ENCODE measurements around the gene FCAR.
"Not testable (repeated sequence)": the region's sequence is repeated elsewhere in the genome, so short reads cannot be mapped to it uniquely, and the experiment has no call there.

Gene FCAR

GRCh38 chr19:54893406-54893805 is 19.4 kb downstream of the FCAR start:
- H3K36me3 ChIP-seq (ENCODE audit: control insufficient read depth, insufficient read depth, low read length): no peaks in the 10 kb centered on the region
- H3K27ac ChIP-seq (ENCODE audit: low read depth, low read length, severe bottlenecking): peak overlapping the region; percentile 41
- H3K9me3 ChIP-seq (ENCODE audit: control insufficient read depth, low read length): no peaks in the 10 kb centered on the region
- 59 to 66% methylated on average over 5 to 6 of the region's 7 CpGs for WGBS, 2 experiments (ENCODE audit: insufficient coverage in 2 of 2)
- H3K4me1 ChIP-seq (ENCODE audit: control insufficient read depth, insufficient read depth, low read length, poor library complexity, severe bottlenecking): no peaks in the 10 kb centered on the region
- no peak overlapping the region for H3K4me3 ChIP-seq (ENCODE audit: extremely low read depth, insufficient read depth, low read length, poor library complexity, severe bottlenecking)

DNA sequence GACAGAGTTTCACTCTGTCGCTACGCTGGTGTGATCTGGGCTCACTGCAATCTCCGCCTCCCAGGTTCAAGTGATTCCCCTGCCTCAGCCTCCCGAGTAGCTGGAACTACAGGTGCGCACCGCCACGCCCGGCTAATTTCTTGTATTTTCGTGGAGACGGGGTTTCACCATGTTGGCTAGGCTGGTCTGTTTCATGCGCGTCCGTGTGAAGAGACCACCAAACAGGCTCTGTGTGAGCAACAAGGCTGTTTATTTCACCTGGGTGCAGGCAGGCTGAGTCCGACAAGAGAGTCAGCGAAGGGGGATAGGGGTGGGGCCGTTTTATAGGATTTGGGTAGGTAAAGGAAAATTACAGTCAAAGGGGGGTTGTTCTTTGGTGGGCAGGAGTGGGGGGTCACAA is 20.1 kb downstream of the FCAR start:
- H3K4me3 ChIP-seq (ENCODE audit: extremely low read depth, insufficient read depth, low read length, poor library complexity, severe bottlenecking); H3K36me3 ChIP-seq (ENCODE audit: control insufficient read depth, insufficient read depth, low read length); H3K9me3 ChIP-seq (ENCODE audit: control insufficient read depth, low read length); H3K27ac ChIP-seq (ENCODE audit: low read depth, low read length, severe bottlenecking); H3K4me1 ChIP-seq (ENCODE audit: control insufficient read depth, insufficient read depth, low read length, poor library complexity, severe bottlenecking): not testable (repeated sequence)
- 86 to 89% methylated on average over 16 of the region's 16 CpGs for whole genome bisulfite sequencing, 2 experiments (ENCODE audit: insufficient coverage in 2 of 2)

GRCh38 chr19:54896036-54896435 is 22.0 kb downstream of the FCAR start:
- WGBS, 2 experiments (ENCODE audit: insufficient coverage in 2 of 2): 90 to 96% methylated on average over 1 to 2 of the region's 2 CpGs
- Histone ChIP-seq H3K27ac (ENCODE audit: low read depth, low read length, severe bottlenecking) (no peak overlapping the region), H3K36me3 (ENCODE audit: control insufficient read depth, insufficient read depth, low read length) (no peaks in the 10 kb centered on the region), H3K4me1 (ENCODE audit: control insufficient read depth, insufficient read depth, low read length, poor library complexity, severe bottlenecking) (no peaks in the 10 kb centered on the region), H3K4me3 (ENCODE audit: extremely low read depth, insufficient read depth, low read length, poor library complexity, severe bottlenecking) (no peak overlapping the region), H3K9me3 (ENCODE audit: control insufficient read depth, low read length) (no peaks in the 10 kb centered on the region)

- H3K27ac ChIP-seq (ENCODE audit: low read depth, low read length, severe bottlenecking); H3K4me1 ChIP-seq (ENCODE audit: control insufficient read depth, insufficient read depth, low read length, poor library complexity, severe bottlenecking); H3K36me3 ChIP-seq (ENCODE audit: control insufficient read depth, insufficient read depth, low read length); H3K4me3 ChIP-seq (ENCODE audit: extremely low read depth, insufficient read depth, low read length, poor library complexity, severe bottlenecking); H3K9me3 ChIP-seq (ENCODE audit: control insufficient read depth, low read length): not testable (repeated sequence)
- WGBS, 2 experiments (ENCODE audit: insufficient coverage in 2 of 2): 59 to 81% methylated on average over 2 to 6 of the region's 7 CpGs
Observed at GRCh38 chr19:54898685-54899084, 24.6 kb downstream of the FCAR start.

DNA sequence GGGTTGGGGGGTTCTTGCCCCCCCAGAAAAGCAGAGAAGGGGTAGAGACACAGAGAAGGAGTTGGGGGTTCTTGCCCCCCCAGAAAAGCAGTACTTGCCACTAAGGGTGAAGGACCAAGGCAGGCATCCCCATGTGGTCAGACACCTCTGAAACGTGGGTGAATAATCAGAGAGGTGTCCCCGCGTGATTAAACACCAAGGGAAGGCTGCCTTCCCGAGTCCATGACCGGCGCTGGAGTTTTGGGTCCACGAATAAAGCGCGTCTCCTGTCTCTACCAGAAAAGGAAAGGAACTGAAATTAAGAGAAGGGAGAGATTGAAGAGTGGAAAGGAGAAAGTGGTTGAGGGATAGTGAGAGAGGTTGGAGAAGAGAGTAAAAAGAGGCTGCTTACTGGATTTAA is 25.6 kb downstream of the FCAR start:
- H3K27ac ChIP-seq (ENCODE audit: low read depth, low read length, severe bottlenecking); H3K9me3 ChIP-seq (ENCODE audit: control insufficient read depth, low read length); H3K4me1 ChIP-seq (ENCODE audit: control insufficient read depth, insufficient read depth, low read length, poor library complexity, severe bottlenecking); H3K4me3 ChIP-seq (ENCODE audit: extremely low read depth, insufficient read depth, low read length, poor library complexity, severe bottlenecking); H3K36me3 ChIP-seq (ENCODE audit: control insufficient read depth, insufficient read depth, low read length): not testable (repeated sequence)
- 84 to 90% methylated on average over 9 of the region's 9 CpGs for WGBS, 2 experiments (ENCODE audit: insufficient coverage in 2 of 2)

DNA sequence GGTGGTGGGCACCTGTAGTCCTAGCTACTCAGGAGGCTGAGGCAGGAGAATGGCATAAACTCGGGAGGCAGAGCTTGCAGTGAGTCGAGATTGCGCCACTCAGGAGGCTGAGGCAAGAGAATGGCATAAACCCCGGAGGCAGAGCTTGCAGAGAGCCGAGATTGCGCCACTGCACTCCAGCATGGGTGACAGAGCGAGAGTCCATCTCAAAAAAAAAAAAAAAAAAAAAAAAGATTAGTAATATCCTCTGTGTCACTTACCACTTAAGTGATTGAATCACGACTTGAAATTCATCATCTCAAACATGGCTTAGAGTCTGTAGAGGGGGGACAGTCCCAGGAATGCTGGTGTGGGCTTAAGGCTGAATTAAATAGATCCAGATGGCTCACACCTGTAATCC is 27.1 kb downstream of the FCAR start:
- not testable (repeated sequence) for H3K36me3 ChIP-seq (ENCODE audit: control insufficient read depth, insufficient read depth, low read length); H3K27ac ChIP-seq (ENCODE audit: low read depth, low read length, severe bottlenecking); H3K9me3 ChIP-seq (ENCODE audit: control insufficient read depth, low read length); H3K4me1 ChIP-seq (ENCODE audit: control insufficient read depth, insufficient read depth, low read length, poor library complexity, severe bottlenecking); H3K4me3 ChIP-seq (ENCODE audit: extremely low read depth, insufficient read depth, low read length, poor library complexity, severe bottlenecking)
- 68 to 70% methylated on average over 4 to 6 of the region's 8 CpGs for WGBS, 2 experiments (ENCODE audit: insufficient coverage in 2 of 2)

- no peaks in the 10 kb centered on the region for H3K36me3 ChIP-seq (ENCODE audit: control insufficient read depth, insufficient read depth, low read length)
- no peaks in the 10 kb centered on the region for H3K9me3 ChIP-seq (ENCODE audit: control insufficient read depth, low read length)
- H3K4me1 ChIP-seq (ENCODE audit: control insufficient read depth, insufficient read depth, low read length, poor library complexity, severe bottlenecking): no peaks in the 10 kb centered on the region
- no peak overlapping the region for H3K4me3 ChIP-seq (ENCODE audit: extremely low read depth, insufficient read depth, low read length, poor library complexity, severe bottlenecking)
- WGBS, 2 experiments (ENCODE audit: insufficient coverage in 2 of 2): 79 to 100% methylated on average over 1 to 3 of the region's 3 CpGs
- no peak overlapping the region for H3K27ac ChIP-seq (ENCODE audit: low read depth, low read length, severe bottlenecking)
Observed at GRCh38 chr19:54902061-54902460, 28.0 kb downstream of the FCAR start.

DNA sequence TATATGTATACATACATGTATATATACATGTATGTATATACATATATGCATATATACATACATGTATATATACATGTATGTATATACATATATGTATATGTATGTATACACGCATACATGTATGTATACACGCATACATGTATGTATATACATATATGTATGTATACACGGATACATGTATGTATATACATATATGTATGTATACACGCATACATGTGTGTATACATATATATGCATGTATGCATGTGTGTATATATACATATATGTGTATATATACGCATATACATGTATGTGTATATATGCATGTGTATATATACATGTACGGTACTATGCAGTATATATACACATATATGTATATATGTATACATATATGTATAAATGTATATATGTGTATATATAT is 29.3 kb downstream of the FCAR start:
- H3K27ac ChIP-seq (ENCODE audit: low read depth, low read length, severe bottlenecking): no peak overlapping the region
- no peaks in the 10 kb centered on the region for H3K4me1 ChIP-seq (ENCODE audit: control insufficient read depth, insufficient read depth, low read length, poor library complexity, severe bottlenecking)
- no peaks in the 10 kb centered on the region for H3K36me3 ChIP-seq (ENCODE audit: control insufficient read depth, insufficient read depth, low read length)
- no peak overlapping the region for H3K4me3 ChIP-seq (ENCODE audit: extremely low read depth, insufficient read depth, low read length, poor library complexity, severe bottlenecking)
- no CpG with 5 or more reads among the region's 6 CpGs for WGBS, 2 experiments (ENCODE audit: insufficient coverage in 2 of 2)
- H3K9me3 ChIP-seq (ENCODE audit: control insufficient read depth, low read length): no peaks in the 10 kb centered on the region

DNA sequence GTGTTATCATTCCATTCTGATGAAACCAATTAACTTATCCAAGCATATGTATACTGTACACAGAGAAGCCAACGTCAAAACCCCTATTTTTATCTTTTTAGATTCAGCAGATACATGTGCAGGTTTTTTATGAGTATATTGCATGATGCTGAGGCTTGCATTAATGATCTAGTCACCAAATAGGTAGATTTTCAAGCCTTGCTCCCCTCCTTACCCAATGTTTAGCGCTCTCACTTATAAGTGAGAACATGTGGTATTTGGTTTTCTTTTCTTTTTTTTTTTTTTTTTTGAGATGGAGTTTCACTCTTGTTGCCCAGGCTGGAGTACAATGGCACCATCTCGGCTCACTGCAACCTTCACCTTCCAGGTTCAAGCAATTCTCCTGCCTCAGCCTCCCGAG is 30.2 kb downstream of the FCAR start:
- H3K4me1 ChIP-seq (ENCODE audit: control insufficient read depth, insufficient read depth, low read length, poor library complexity, severe bottlenecking); H3K27ac ChIP-seq (ENCODE audit: low read depth, low read length, severe bottlenecking); H3K9me3 ChIP-seq (ENCODE audit: control insufficient read depth, low read length); H3K36me3 ChIP-seq (ENCODE audit: control insufficient read depth, insufficient read depth, low read length); H3K4me3 ChIP-seq (ENCODE audit: extremely low read depth, insufficient read depth, low read length, poor library complexity, severe bottlenecking): not testable (repeated sequence)
- WGBS, 2 experiments (ENCODE audit: insufficient coverage in 2 of 2): 83% methylated on average over 2 of the region's 4 CpGs; no CpG with 5 or more reads in 1 of the 2 experiments

GRCh38 chr19:54905421-54905802 is 31.4 kb downstream of the FCAR start:
- Histone ChIP-seq H3K4me3 (ENCODE audit: extremely low read depth, insufficient read depth, low read length, poor library complexity, severe bottlenecking) (no peak overlapping the region), H3K36me3 (ENCODE audit: control insufficient read depth, insufficient read depth, low read length) (no peaks in the 10 kb centered on the region), H3K4me1 (ENCODE audit: control insufficient read depth, insufficient read depth, low read length, poor library complexity, severe bottlenecking) (no peaks in the 10 kb centered on the region), H3K27ac (ENCODE audit: low read depth, low read length, severe bottlenecking) (no peak overlapping the region), H3K9me3 (ENCODE audit: control insufficient read depth, low read length) (no peaks in the 10 kb centered on the region)
- 91 to 97% methylated on average over 3 of the region's 5 CpGs for WGBS, 2 experiments (ENCODE audit: insufficient coverage in 2 of 2)

DNA sequence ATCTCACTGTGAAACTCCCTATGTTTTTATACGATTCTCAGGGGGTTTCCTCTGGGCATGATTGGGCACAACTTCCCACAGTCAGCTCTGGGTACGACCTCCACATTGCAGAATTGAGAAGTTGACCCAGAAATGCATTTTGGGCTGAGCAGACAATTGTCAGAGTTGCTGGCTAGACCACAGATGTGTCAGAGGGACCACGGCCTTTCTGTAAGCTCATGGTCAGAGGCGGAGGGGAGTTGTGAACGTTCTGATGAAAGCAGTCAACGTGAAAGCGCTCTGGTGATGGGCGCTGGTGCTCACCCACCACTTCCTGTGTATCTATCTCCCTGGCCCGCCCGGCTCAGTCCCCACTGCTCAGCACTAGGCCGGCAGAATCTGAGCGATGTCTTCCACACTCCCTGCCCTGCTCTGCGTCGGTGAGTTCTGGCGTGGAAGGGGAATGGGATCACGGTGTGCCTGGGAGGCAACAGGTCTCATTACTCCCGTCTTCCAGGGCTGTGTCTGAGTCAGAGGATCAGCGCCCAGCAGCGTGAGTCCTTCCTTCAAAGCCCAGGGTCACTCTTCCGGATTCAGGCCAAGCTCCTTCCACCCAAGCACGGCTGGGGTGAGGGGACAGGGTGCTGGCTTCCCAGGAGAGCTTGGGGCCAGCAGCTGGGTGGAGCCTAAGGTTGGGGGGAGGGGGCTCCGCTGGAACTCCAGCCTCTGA is 31.9 kb downstream of the FCAR start, which contains the start of gene NCR1:
NCR1 (plus strand) TSS at position 346 of the 709 bp plus-strand sequence; CDS start at position 386, 40 bp downstream.
- no peaks in the 10 kb centered on the region for H3K36me3 ChIP-seq (ENCODE audit: control insufficient read depth, insufficient read depth, low read length)
- H3K9me3 ChIP-seq (ENCODE audit: control insufficient read depth, low read length): no peaks in the 10 kb centered on the region
- no peak within 1 kb of the TSS for H3K4me3 ChIP-seq (ENCODE audit: extremely low read depth, insufficient read depth, low read length, poor library complexity, severe bottlenecking)
- no peaks in the 10 kb centered on the region for H3K4me1 ChIP-seq (ENCODE audit: control insufficient read depth, insufficient read depth, low read length, poor library complexity, severe bottlenecking)
- 73 to 77% methylated on average over 17 to 21 of the region's 22 CpGs for WGBS, 2 experiments (ENCODE audit: insufficient coverage in 2 of 2)
- H3K27ac ChIP-seq (ENCODE audit: low read depth, low read length, severe bottlenecking): peak within 1 kb of the TSS; percentile 10
